Kidney epithelial cell (primary cell): ENCODE results near the gene WT1. TPM values are rescaled to one million over a fixed set of nuclear protein-coding genes. Genes with fewer than 3 reads are reported as not detected.

Experiments used
- DNase-seq: peaks from one replicate; pipeline ENCODE4 v3.0.0-alpha.2; 2010; ENCODE audit warnings: low read depth
- H3K27me3 ChIP-seq: 2 replicates; pipeline ENCODE4 v1.6.0; 2011; ENCODE audit warnings: low read length; ENCODE audit not compliant: control insufficient read depth, insufficient read depth
- H3K36me3 ChIP-seq: 2 replicates; pipeline ENCODE4 v1.5.1; 2011; ENCODE audit warnings: low read length; ENCODE audit not compliant: control insufficient read depth, insufficient read depth
- H3K4me3 ChIP-seq: 2 replicates; pipeline ENCODE4 v1.5.1; 2011; ENCODE audit warnings: low read depth, mild to moderate bottlenecking, control low read depth, low read length
- total RNA-seq: library from RNA; depleted of rRNA; stranded (reverse); fragments of >200 nt; gene quantifications from 2 replicates; pipeline ENCODE4 v1.2.3, GENCODE V29; 2015
- TF ChIP-seq, protein P1 (sequence below): IDR thresholded peaks from 2 replicates; pipeline ENCODE4 v1.5.1; 2011; ENCODE audit warnings: mild to moderate bottlenecking, moderate library complexity, low read length, control low read depth, inconsistent platforms; ENCODE audit not compliant: insufficient read depth, poor library complexity, severe bottlenecking

WT1 gene
- total RNA-seq, 1 donor from 2014 or later, result 8.5 TPM

DNA sequence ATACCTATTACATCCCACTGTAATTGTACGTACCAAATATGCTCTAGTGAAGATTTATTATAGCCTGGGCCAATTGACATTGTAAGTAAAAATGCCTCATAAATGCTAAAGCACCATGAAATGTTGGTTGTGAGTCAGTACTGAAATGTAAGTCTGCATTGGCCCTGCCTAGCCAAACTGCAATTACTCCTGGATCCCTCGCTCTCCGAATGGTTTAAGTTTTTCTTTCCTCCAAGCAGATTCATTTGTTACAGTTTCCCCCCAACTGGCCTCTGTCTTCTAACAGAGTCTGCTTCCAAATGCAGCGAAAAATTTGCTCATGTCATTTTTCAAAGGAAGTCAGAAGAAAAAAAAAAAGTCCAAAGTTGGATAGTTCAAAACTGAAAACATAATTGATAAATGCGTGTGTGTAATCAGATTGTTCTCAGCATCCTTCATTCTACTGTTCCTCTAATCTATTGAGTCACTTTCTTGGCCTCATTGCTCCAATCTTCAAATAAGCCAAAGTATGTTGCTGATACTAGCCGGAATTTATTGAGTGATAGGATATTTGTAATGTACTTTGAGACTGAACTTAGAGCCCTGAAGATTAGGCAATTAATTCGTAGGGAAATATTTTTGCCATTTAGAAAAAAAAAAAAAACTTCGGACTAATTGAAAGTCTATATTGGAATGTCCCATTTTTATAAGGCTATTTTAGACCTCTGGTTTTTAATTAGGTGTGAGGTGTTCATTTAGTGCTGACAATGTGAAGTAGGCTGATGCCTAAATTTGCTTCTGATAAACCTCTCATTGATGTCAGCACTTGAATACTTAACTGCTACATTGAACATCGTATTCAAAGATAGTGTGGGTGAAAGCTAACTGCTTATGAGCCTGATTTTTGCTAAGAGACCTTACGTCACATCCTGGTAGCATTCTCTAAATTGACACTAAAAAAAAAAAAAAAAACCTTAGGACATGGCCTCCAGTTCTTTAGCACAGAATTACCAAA lies 93.4 kb downstream of the WT1 start:
- Histone ChIP-seq H3K4me3 (no peak overlapping the region), H3K27me3 (no peaks in the 10 kb centered on the region), H3K36me3 (no peaks in the 10 kb centered on the region)
- TF ChIP-seq, protein P1, sequence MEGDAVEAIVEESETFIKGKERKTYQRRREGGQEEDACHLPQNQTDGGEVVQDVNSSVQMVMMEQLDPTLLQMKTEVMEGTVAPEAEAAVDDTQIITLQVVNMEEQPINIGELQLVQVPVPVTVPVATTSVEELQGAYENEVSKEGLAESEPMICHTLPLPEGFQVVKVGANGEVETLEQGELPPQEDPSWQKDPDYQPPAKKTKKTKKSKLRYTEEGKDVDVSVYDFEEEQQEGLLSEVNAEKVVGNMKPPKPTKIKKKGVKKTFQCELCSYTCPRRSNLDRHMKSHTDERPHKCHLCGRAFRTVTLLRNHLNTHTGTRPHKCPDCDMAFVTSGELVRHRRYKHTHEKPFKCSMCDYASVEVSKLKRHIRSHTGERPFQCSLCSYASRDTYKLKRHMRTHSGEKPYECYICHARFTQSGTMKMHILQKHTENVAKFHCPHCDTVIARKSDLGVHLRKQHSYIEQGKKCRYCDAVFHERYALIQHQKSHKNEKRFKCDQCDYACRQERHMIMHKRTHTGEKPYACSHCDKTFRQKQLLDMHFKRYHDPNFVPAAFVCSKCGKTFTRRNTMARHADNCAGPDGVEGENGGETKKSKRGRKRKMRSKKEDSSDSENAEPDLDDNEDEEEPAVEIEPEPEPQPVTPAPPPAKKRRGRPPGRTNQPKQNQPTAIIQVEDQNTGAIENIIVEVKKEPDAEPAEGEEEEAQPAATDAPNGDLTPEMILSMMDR, result no peak
- no peak for DNase-seq

DNA sequence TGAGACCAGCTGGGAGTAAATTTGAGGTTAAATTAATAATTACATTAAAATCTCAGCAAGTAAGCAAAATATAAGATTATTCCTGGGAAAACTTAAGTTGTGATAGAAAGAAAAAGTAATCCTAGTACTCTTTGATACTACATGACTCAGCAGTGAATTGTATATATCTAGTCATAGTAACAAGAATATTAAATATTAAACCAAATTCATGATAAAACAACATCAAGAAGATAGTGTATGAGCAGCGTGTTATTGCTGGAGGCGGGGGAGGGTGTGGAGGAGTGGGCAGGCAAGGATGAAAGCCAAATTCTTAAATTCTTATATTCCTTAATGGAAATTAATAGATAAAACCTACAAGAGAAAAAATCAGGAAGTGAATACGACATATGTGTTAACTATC lies 95.2 kb downstream of the WT1 start:
- DNase-seq, result no peak
- Histone ChIP-seq H3K27me3 (no peaks in the 10 kb centered on the region), H3K4me3 (no peak overlapping the region), H3K36me3 (no peaks in the 10 kb centered on the region)
- TF ChIP-seq, protein P1, result no peak

Other genes starting within 250 kb of the WT1 start
- gene EIF3M, start 148.3 kb upstream of the WT1 start, total RNA-seq, result 613 and 759 TPM in 2 replicates